ENCODE results near the gene TFF2.

TFF2 gene

GRCh38 chr21:42305707-42306147, 45.1 kb downstream of the TFF2 start:
- no peak for DNase-seq (ENCODE audit: low spot score)
- Histone ChIP-seq H3K4me3 (no peak overlapping the region), H3K27ac (no peak overlapping the region)
- TF ChIP-seq, protein P1, sequence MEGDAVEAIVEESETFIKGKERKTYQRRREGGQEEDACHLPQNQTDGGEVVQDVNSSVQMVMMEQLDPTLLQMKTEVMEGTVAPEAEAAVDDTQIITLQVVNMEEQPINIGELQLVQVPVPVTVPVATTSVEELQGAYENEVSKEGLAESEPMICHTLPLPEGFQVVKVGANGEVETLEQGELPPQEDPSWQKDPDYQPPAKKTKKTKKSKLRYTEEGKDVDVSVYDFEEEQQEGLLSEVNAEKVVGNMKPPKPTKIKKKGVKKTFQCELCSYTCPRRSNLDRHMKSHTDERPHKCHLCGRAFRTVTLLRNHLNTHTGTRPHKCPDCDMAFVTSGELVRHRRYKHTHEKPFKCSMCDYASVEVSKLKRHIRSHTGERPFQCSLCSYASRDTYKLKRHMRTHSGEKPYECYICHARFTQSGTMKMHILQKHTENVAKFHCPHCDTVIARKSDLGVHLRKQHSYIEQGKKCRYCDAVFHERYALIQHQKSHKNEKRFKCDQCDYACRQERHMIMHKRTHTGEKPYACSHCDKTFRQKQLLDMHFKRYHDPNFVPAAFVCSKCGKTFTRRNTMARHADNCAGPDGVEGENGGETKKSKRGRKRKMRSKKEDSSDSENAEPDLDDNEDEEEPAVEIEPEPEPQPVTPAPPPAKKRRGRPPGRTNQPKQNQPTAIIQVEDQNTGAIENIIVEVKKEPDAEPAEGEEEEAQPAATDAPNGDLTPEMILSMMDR (IDR thresholded peaks at IDR 0.05), result no peak

DNA sequence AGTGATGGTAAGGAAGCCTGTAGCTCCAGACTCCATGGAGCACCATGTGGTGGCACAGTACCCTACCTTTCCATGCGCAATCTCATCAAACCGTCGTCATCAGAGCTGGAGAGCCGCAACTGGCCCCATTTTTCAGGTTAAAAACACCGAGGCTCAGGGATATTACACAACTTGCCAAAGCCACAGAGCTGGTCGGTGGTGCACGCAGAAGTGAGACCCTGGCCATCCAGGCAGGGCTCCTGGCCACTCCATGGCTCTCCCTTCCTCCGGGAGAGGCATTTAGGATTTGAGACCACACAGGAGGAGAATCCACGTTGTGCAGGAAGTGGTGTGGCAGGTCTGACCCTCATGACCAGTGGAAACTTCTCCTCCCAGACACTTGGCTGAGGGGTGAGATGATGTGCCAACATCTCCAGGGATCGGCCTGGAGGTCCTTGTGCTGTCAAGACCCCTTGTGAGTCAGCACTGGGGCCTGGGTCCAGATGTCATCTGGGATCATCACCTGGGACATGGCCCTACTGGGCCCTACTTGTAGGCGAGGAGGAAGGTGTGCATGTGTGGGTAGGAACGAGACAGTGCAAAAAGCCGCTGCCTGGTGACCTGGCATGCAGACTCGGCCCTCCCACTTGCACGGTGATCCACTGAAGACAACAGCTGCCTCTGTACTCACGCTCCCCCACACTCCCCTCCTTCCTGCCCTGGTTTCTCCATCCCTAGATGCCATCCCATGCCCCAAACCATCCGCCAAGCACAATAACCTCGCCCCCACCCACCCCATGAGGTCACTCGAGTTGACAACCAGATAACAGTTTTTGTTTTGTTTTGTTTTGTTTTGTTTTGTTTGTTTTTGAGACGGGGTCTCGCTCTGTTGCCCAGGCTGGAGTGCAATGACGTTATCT, 46.0 kb downstream of the TFF2 start:
- DNase-seq (ENCODE audit: low spot score), result no peak
- no peak overlapping the region for H3K4me3 ChIP-seq
- no peak overlapping the region for H3K27ac ChIP-seq
- TF ChIP-seq, protein P1 (IDR thresholded peaks at IDR 0.05), result no peak

DNA sequence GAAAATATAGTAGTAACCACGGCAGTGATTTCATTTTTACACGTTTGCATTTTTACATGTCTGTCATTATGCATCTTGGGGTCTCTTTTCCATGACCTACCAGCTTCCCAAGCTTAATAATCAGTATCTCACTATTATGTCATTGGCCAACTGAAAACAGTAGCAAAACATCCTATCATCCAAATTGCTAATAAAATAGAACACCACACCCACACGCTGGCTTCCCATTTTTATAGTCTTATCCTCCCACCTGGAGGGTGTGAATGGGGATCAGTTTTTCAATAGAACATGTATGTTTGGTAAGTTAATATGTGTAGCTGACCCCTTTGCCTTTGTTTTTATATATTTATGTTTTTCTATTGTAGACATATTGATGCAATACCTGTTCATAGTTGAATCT, 47.4 kb downstream of the TFF2 start:
- TF ChIP-seq, protein P1 (IDR thresholded peaks at IDR 0.05), result no peak
- no peak overlapping the region for H3K4me3 ChIP-seq
- no peak for DNase-seq (ENCODE audit: low spot score)
- H3K27ac ChIP-seq, result no peak overlapping the region

- Histone ChIP-seq H3K27ac (peak overlapping the region in 1 of 2 donors; percentile 51), H3K4me3 (no peak overlapping the region)
- TF ChIP-seq, protein P1 (IDR thresholded peaks at IDR 0.05), result no peak
- no peak for DNase-seq (ENCODE audit: low spot score)
These were observed 48.0 kb downstream of the TFF2 start for GRCh38 chr21:42302794-42303193.

- Histone ChIP-seq H3K4me3 (no peak overlapping the region), H3K27ac (peak overlapping the region in 1 of 2 donors; percentile 51)
- DNase-seq (ENCODE audit: low spot score), result no peak
- TF ChIP-seq, protein P1 (IDR thresholded peaks at IDR 0.05), result no peak
These were observed 48.6 kb downstream of the TFF2 start for GRCh38 chr21:42302076-42302650.

GRCh38 chr21:42301371-42302075, 49.3 kb downstream of the TFF2 start:
- TF ChIP-seq, protein P1 (IDR thresholded peaks at IDR 0.05), result no peak
- H3K27ac ChIP-seq, result peak overlapping the region in 1 of 2 donors; percentile 48
- H3K4me3 ChIP-seq, result no peak overlapping the region
- DNase-seq (ENCODE audit: low spot score), result no peak

Measured in coronary artery (tissue), 2 donors.